ENCODE measurements around the gene PHLDB1.

Gene PHLDB1

DNA sequence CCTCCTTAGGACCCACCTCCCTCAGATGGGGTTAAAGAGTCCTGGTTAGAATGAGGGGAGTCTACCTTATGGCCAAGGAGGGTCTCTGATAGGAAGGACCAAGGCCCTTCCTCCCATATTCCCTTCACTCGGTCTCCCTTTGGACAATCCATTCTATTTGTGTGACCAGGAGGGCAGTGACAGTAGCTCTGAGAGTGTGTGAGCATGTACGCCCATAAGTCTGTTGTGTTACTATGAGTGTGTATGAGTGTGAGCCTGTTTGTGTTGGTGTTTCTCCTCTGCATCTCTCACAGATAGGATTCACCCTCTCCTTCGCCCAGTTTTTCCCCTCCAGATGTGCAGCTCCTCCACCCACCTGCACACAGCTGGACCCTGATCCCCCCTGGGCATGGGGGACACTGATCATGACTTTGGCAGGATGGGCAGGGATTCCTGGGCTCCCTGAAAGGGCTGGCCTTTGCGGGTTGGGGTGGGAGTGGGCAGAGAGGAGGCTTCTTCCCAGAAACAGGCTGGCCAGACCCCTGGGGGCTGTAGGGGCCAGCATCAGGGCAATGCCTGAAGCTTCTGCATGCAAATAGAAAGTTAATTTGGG lies 14.5 kb downstream of the PHLDB1 start:
- DNase-seq (ENCODE audit: low read depth in 2 of 2) = no peak

DNA sequence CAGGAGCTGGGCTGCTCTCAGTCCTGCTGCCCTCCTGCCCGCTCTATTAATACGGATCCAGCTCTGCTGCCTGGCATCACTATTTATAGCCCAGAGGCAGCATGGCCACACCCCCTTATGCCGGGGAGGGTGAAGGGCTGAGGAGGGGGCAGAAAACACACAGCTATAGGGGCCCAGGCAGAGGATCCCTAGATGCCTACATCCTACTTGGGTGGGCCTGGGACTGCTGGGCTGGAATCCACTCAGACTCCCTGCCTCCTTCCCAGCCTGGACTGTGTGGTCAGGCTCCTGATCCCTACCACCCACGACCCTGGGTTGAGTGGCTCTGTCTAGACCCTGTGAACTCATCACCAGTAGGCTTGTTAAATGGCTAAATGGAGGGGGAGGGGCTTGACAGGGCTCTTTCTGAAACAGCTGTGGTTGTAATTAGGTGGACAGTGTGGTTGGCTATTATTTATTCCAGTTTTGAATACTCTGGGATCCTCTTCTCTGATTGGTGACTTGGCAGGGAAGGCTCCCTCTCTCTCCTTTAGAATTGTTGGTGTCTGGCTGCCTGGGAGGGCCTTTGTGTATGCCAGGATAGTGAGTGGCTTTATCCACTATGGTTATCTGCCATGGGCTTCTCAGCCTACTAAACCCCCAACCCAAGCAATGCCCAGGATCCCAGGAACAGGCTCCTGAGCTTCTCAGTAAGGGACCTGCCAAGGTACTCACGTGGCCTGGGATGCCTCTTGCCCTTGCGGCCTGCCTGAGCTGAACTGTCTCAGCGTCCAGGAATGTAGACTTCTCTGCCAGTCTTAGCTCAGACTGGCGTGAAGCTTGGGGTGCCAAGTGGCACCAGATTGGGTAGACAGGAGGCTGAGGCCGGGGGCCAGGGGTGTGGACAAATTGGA lies 15.2 kb downstream of the PHLDB1 start:
- DNase-seq (ENCODE audit: low read depth in 2 of 2) = no peak

DNA sequence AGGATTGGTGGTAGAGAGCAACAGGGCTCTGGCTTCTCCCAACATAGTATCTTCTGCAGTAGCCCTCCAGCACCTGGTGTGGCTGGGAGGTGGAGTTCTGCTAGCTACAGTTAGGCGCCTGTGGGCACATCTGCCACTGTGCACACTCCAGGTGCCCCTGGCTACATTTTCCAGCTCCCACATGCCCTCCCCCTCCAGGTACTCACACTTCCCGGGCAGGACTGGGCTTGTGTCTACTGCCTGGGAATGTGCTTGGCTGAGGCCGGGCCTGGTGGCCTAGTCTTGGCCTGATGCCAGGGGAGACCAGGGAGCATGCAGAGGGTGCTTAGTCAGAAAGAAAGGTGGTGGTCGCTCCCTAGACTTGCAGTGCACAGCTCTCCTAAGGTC lies 15.8 kb downstream of the PHLDB1 start:
- DNase-seq (ENCODE audit: low read depth in 2 of 2) = no peak

DNA sequence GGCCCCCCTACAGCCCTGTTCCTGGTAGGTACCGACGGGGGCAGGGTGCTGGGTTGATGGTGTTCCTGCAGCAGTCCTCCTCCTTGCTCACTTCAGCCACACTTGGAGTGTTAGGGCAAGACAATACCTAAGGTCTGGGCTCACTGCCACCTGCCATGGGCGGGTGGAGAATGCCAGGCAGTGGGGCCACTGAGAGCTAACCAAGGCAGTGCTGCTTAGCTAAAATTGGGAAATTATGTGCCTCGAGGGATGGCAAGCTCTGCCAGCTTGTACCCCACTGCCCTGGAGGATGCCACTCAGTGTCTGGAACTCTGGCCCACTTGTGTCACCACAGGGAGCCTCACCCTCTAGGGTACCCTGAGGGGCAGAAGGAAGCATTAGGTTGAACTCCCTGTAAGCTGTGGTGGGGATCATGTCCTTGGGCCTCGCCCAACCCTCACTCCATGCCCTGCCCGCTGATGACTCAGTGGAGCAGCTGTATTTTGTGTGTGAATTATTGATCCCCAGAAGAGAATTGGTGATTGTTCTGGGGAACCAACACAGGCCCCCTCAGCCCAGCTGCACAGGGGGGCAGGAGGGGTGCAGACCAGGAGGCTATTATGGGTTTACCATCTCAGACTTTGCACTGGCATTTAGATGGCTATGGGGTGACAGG lies 17.7 kb downstream of the PHLDB1 start:
- DNase-seq (ENCODE audit: low read depth in 2 of 2) = no peak

DNA sequence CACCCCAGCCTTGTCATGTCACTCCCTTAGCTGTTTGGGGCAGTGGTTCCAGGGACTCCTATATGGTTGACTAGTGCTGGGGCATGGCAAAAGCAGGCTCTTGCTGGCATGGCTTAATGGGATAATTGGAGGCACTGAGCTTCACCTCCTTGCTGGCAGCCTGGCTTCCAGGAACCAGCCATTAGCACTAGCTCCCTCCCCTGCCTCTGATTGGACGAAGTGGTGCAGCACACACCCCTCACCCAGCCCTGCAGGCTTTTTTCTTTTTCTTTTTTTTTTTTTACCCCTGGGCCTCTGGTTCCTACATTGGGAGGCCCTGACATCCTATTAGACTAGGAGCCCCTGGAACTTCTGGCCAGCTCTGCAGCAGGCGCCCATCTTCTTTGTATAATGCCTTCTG lies 18.6 kb downstream of the PHLDB1 start:
- DNase-seq (ENCODE audit: low read depth in 2 of 2) = no peak

DNA sequence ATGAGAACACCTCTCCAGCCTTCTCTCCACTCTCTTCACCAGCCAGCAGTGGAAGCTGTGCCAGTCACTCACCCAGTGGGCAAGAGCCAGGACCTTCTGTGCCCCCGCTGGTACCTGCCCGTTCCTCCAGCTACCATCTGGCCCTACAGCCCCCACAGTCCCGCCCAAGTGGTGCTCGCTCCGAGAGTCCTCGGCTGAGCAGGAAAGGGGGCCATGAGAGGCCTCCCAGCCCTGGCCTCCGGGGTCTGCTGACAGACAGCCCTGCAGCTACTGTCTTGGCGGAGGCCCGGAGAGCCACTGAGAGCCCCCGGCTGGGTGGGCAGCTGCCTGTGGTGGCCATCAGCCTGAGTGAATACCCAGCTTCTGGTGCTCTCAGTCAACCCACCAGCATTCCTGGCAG lies 20.2 kb downstream of the PHLDB1 start:
- DNase-seq (ENCODE audit: low read depth in 2 of 2) = no peak

DNA sequence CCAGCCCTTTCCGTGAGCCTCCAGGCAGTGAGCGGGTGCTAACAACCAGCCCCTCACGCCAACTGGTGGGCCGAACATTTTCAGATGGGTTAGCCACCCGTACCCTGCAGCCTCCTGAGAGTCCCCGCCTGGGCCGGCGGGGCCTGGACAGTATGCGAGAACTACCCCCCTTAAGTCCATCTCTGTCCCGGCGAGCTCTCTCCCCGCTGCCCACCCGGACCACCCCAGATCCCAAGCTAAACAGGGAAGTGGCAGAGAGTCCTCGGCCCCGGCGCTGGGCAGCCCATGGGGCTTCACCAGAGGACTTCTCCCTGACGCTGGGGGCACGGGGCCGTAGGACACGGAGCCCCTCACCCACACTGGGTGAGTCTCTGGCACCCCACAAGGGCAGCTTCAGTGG lies 20.6 kb downstream of the PHLDB1 start:
- no peak for DNase-seq (ENCODE audit: low read depth in 2 of 2)

DNA sequence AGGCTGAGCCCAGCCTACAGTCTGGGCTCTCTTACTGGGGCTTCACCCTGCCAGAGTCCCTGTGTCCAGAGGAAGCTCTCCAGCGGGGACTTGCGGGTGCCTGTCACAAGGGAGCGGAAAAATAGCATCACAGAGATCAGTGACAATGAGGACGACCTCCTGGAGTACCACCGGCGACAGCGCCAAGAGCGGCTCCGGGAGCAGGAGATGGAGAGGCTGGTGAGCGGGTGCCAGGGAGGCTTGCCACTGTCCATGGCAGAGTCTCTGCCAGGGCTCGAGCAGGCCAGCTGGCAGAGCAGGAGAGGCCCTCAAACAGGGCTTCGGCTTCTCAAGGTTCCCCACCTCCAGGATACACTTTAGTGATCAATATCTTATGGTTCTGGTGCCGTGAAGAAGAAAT lies 21.0 kb downstream of the PHLDB1 start:
- DNase-seq (ENCODE audit: low read depth in 2 of 2) = no peak

DNA sequence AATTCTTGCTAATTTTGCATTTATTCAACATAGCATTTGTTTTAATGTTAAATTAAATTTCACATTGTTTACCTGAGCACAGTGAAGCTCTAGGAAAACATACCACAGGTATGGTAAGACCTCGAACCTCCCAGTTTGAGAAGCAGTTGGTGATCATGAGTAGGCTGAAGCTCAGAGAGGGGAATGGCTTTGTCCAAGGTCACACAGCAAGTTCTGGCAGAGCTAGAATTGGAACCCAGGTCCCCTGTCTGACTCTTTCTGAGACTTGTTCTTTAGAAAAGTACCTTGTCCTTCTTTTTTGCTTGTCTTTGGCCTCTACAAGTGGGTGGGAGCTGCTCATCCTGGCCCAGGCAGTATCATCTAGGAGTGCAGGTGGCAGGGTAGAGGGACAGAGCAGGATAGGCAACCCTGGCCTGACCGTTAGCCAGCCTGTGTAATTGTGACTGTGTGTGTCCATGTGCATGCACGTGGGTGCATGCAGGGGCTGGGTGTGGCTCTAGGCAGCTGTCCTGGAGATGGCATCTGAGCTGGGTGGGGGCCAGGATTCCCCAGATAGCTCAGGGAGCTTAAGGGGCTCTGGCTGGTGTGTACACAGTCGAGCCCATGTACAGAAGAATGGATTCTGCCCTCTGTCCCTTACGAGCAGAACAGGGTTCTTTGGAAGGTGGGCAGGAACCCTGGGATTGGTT lies 21.6 kb downstream of the PHLDB1 start:
- no peak for DNase-seq (ENCODE audit: low read depth in 2 of 2)

DNA sequence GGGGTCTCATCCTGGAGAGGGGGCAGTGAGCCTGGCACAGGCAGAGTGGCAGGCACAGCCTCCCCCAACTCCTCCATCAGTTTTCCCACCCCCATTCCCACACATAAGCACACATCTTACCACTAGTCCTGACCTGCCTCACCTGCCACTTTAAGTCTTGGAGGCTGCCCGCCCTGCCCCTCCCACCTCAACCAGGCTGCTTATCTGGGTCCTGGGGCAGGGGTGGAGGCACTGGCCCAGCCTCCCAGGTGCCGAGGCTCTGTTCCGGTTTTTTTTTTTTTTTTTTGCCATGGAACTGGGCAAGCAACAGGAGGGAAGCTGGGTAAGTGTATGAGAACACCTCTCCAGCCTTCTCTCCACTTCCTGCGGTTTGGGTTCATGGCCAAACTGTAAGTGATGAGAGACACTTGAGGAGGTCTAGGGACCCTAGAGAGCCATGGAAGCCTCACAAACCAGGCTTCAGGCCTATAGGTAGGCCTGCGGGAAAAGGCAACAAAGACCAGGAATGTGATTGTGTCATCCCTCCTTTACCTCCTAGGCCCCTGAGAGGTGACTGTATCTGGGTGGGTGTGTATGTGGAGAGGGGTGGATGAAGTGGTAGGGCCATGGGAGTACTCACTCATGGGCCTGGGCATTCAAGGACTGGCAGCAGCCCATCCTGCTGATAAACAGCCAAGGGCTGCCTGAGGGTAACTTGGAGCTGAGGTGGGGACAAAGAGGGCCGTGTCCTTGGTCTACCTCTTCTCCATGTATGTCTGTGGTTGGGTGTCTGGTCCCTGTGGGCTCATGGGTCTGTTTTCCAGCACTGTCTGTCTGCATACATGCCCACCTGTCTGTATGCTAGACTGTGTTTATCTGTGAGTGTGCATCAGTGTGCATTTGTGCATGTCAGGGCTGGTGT lies 22.6 kb downstream of the PHLDB1 start:
- no peak for DNase-seq (ENCODE audit: low read depth in 2 of 2)

DNA sequence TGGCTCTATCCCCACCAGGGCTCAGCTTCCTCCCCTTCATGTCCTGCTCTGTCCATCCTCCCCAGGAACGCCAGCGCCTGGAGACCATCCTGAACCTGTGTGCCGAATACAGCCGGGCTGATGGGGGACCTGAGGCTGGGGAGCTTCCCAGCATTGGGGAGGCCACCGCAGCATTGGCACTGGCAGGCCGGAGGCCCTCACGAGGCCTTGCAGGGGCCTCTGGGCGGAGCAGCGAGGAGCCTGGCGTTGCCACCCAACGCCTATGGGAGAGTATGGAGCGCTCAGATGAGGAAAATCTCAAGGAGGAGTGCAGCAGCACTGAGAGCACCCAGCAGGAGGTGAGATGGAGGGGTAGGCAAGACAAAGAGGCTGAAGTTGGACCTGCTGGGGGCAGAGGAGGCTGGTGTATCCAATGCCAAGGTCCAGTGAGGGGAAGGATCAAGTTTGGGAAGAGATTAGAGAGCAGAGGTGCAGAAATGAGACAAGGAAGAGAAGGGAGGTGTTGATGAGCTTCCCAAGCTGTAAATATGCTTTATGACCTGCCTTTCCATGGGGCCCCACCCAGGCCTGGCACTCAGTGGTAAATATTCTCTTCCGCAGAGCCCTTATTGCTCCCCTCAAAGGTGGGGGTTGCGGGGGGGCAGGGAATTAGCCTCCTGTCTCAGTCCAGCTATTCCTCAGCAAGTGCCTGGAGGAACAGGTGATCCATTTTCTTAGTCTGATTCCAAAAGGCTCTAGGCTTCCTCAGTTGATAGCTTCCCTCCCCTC lies 23.9 kb downstream of the PHLDB1 start:
- DNase-seq (ENCODE audit: low read depth in 2 of 2) = no peak

DNA sequence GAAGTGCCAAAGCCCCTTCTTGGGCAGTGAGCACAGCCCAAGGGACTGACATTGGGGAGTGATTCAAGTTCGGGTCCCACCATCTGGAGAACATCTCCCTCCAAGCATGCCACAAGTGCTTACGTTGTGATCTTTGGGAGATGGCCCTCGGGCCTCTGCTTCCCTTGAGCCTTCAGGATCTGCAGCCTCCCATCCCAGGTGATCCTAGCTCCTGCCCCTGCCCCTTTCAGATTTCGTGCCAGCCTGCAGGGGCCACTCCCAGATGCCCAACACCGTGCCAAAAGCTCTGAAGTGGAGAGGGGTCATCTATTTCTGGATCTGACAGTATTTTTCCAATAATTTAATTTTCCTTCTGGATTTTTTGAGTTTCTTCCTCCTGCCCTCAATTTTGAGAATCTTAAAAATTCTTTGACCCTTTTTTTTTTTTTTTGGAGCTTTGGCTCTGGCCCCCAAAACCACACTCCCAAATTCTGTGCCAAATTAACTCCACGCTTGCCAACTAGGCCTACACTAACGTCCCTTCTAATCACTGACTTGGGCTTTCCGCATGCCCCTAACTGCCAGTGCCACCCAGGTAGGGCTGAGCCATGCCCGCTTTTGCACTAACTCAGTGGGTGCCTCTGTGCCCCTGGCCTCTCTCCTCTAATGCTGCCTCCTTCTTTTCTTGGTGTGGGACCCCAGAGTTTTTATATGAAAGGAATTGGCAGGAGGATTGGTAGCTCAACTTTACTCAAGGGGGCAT lies 25.3 kb downstream of the PHLDB1 start:
- no peak for DNase-seq (ENCODE audit: low read depth in 2 of 2)

DNA sequence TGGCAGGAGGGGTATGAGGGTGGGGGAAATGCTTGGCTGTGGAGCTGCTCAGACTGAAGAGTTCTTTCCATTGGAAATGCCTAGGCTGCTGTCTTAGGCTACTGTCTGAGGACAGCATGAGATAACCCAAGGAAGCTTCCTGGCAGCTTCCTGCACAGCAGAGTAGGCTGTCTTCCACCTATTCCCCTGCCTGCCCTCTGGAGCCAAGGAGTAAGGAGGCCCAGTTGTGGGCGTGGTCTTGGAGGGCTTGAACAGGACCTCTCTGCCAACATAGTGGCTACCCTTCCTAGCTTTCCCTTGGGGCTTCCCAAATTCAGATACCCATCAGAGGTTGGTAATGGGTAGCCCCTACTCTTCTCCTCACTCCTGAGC lies 25.9 kb downstream of the PHLDB1 start:
- DNase-seq (ENCODE audit: low read depth in 2 of 2) = no peak

DNA sequence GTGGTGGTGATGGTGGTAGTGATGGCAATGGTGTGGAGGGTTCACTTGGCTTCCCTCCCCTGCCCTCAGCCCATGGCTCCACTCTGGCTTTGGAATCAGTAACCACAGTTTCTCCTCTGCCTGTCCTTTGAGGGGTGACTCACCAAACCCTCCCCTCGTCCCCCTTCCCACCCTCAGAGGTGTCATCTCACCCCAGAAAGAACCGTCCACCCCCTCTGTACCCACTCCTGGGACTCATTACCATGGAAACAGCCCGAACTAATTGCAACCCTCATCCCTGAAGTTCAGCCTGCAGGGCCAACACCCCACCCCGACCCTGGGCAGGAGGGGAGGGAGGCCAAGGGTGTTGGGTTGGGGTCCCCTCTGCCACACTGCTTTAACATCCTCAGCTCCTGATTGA lies 26.6 kb downstream of the PHLDB1 start:
- no peak for DNase-seq (ENCODE audit: low read depth in 2 of 2)

DNA sequence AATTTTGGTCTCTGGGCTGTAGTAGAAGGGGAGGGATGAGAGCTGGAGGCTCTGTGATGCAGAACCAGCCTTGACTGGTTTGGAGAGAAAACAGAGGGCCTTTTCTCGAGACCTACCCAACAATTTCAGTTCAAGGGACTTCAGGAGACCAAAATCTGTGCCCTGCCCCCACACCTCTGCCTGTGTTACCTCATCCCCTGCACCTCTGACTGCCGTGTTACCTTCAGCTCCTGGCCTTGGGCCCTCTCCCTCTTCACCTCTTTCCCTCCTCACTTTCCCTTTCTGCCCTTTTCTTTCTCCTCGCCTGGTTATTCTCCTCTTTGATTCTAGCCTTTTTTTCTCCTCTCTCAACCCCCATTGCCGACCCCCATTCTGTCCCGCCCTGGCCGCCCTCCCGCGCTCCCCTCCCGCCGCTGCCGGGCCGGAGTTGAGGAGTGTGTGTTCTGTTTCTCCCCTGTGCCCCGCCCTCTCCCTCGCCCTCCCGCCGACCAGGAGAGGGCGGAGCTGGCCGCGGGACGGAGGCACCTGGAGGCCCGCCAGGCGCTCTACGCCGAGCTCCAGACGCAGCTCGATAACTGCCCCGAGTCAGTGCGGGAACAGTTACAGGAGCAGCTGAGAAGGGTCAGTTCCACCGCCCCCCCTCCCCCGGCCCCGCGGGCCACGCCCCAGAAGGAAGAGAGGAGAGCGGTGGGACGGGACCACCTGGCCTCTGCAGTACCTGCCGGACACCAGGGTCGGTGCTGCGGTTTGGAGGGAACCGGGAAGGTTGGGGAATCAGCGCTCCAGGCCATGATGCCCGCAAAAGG lies 27.2 kb downstream of the PHLDB1 start:
- no peak for DNase-seq (ENCODE audit: low read depth in 2 of 2)

DNA sequence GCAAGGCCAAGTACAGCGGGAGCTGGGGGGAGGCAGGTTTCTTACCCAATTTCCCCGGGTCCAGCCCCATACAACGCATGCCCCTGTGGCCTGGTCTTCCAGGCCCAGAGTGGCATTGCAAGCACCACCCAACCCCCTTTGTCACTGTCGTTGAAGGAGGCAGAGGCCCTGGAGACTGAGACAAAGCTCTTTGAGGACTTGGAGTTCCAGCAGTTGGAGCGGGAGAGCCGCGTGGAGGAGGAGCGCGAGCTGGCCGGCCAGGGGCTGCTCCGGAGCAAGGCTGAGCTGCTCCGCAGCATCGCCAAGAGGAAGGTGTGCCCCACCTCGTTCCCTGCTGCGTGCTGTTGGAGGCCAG lies 27.8 kb downstream of the PHLDB1 start:
- no peak for DNase-seq (ENCODE audit: low read depth in 2 of 2)

DNA sequence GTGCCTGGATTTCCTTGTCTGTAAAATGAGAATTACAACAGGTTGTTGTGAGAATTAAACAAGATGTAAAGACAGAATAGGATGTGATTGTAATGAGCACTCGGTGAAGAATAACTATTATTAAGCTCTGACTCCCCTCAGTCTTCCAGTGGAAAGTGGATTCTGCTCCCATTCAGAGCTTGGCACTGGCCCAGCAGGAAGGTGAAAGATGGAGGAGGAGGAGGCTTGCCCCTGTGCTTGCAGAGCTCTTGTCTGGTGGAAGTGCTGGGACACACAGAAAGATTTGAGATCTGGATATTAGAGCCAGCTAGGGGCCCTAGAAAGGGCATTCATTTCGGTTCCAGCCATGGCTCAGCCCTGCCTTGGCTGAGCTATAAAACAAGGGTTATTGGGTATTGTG lies 28.2 kb downstream of the PHLDB1 start:
- no peak for DNase-seq (ENCODE audit: low read depth in 2 of 2)

DNA sequence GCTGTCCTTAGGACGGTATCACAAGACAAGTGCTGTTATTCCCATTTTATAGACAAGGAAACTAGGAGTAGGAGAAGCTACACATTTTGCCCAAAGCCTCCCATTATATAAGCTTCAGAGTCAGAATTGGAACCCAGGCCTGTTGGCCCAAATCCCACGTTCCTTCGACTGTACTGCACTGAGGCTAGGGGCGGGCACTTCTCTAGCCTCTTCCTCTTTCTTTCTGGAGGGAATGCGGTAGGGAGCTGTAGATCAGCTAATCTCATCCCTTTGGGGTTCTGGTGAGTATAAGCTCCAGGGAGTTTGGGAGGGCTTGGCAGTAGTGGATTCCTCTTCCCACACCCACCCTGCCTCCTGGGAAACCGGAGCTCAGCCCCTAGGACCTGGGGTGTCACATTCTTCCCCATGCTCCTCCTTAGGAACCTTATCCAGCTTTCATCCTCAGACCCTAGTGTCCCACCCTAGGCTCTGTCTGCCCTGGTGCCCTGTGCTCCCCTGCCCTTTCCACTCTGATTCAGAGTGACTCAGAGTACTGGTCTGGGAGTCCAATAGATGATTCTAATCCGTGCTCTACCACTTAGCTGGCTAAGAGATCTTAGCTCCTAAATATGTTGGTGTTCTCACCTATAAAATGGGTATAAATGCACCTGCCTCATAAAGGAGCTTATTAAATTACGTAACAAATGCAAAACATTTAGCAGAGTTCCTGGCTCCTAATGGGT lies 29.3 kb downstream of the PHLDB1 start:
- DNase-seq (ENCODE audit: low read depth in 2 of 2) = no peak

DNA sequence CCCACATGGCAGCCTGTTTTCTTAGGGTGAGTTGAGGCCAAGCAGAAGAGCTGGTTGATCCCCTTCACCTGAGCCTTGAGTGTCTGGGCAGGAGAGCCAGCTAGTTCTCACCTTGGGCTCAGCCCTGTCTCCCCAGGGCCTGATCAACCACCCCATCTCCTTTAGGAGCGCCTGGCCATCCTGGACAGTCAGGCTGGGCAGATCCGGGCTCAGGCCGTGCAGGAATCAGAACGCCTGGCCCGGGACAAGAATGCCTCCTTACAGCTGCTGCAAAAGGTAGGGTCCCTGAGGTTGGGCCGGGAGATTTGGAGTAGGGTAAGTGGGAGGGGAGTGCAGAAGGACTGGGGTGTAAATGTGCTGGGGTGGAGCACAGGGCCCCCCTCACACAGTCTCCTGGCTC lies 31.3 kb downstream of the PHLDB1 start:
- DNase-seq (ENCODE audit: low read depth in 2 of 2) = no peak

Data from stimulated activated CD4-positive, alpha-beta T cell treated with anti-CD3 and anti-CD28 coated beads, Interleukin-12 subunit alpha, Interleukin-12 subunit beta, amount 100 ng/mL, for 24 hours (primary cell).